PC-3 (cell line): ENCODE measurements around the gene GATAD2A. TPM values are rescaled to one million over a fixed set of nuclear protein-coding genes. Genes with fewer than 3 reads are reported as not detected.

Source experiments
- ATAC-seq: fragments of 200-7000 bp; cut with Tn5 transposase; 2 replicates; pipeline ENCODE4 v1.9.1; 2020; ENCODE audit warnings: mild to moderate bottlenecking, moderate library complexity
- BruUV-seq: library from RNA; stranded (reverse); fragments of 400-500 nt; replicated peaks from 2 replicates; lab custom pipeline; 2021; lab: Mats Ljungman, UMichigan
- CTCF ChIA-PET: fragments of 300-600 bp; sonication (Branson Sonifier 250); formaldehyde crosslinking; loops from one replicate; lab custom pipeline; 2022; ENCODE audit warnings: antibody characterized with exemption; lab: Charles Lee
- POLR2A ChIA-PET: fragments of 300-600 bp; sonication (Branson Sonifier 250); formaldehyde crosslinking; loops from one replicate; lab custom pipeline; 2022; ENCODE audit warnings: antibody characterized with exemption; ENCODE audit not compliant: unreplicated experiment; lab: Charles Lee
- DNase-seq: peaks from one replicate; pipeline ENCODE4 v3.0.0-alpha.2; 2015
- H2AFZ ChIP-seq: fragments of 300-600 bp; sonication (generic); 2 replicates; pipeline ENCODE4 v1.6.0; 2016; ENCODE audit warnings: antibody characterized with exemption, low read length
- H3F3A ChIP-seq: fragments of 300-600 bp; sonication (generic); one replicate; pipeline ENCODE4 v1.6.0; 2017; ENCODE audit warnings: antibody characterized with exemption, low read length, control low read depth, mild to moderate bottlenecking; ENCODE audit not compliant: unreplicated experiment
- H3K27ac ChIP-seq: fragments of 300-600 bp; sonication (generic); 2 replicates; pipeline ENCODE4 v1.5.1; 2016; ENCODE audit warnings: mild to moderate bottlenecking, low read length
- H3K27me3 ChIP-seq: fragments of 300-600 bp; sonication (generic); 2 replicates; pipeline ENCODE4 v1.6.1; 2016; ENCODE audit warnings: low read length, mixed read lengths
- H3K36me3 ChIP-seq: fragments of 300-600 bp; sonication (generic); 2 replicates; pipeline ENCODE4 v1.6.1; 2016; ENCODE audit warnings: low read depth, mixed run types, low read length, mixed read lengths
- H3K4me1 ChIP-seq: fragments of 300-600 bp; sonication (generic); 2 replicates; pipeline ENCODE4 v1.5.1; 2016; ENCODE audit warnings: low read length; ENCODE audit not compliant: insufficient read depth
- H3K4me2 ChIP-seq: fragments of 300-600 bp; sonication (generic); 2 replicates; pipeline ENCODE4 v1.6.0; 2016; ENCODE audit warnings: low read length
- H3K4me3 ChIP-seq: fragments of 300-600 bp; sonication (generic); 2 replicates; pipeline ENCODE4 v1.5.1; 2016; ENCODE audit warnings: mild to moderate bottlenecking, low read length, mixed read lengths
- H3K79me2 ChIP-seq: fragments of 300-600 bp; sonication (generic); 2 replicates; pipeline ENCODE4 v1.6.1; 2017; ENCODE audit warnings: low read length, mixed read lengths
- H3K9ac ChIP-seq: fragments of 300-600 bp; sonication (generic); 2 replicates; pipeline ENCODE4 v1.6.0; 2016; ENCODE audit warnings: mild to moderate bottlenecking, low read length
- H3K9me2 ChIP-seq: fragments of 300-600 bp; sonication (generic); replicated peaks from 2 replicates; pipeline ENCODE4 v1.6.1; 2016; ENCODE audit warnings: mixed run types, low read length, mixed read lengths
- H3K9me3 ChIP-seq: fragments of 300-600 bp; sonication (generic); 2 replicates; pipeline ENCODE4 v1.6.1; 2016; ENCODE audit warnings: low read length, mixed read lengths
- H4K20me1 ChIP-seq: fragments of 300-600 bp; sonication (generic); 2 replicates; pipeline ENCODE4 v1.6.1; 2016; ENCODE audit warnings: low read length, mixed read lengths
- EZH2 ChIP-seq: fragments of 300-600 bp; sonication (generic); IDR thresholded peaks from one replicate; pipeline ENCODE4 v1.6.1; 2017; ENCODE audit warnings: antibody characterized with exemption, mild to moderate bottlenecking, low read length; ENCODE audit not compliant: unreplicated experiment
- EZH2phosphoT487 ChIP-seq: fragments of 300-600 bp; sonication (generic); IDR thresholded peaks from 2 replicates; pipeline ENCODE4 v1.6.1; 2018; ENCODE audit warnings: mild to moderate bottlenecking, antibody characterized with exemption, low read length, borderline replicate concordance
- intact Hi-C: fragments of 100-400 bp; cut with micrococcal nuclease; formaldehyde crosslinking; loops from 2 replicates; pipeline ENCODE4 v1.9.0; 2023
- total RNA-seq: library from RNA; depleted of rRNA; stranded (reverse); fragments of >200 nt; gene quantifications from 2 replicates; pipeline ENCODE4 v1.2.3, GENCODE V29; 2014
- TF ChIP-seq, protein P1 (sequence below): fragments of 300-600 bp; sonication (generic); conservative IDR thresholded peaks from 2 replicates; pipeline ENCODE4 v1.5.1; 2017; ENCODE audit warnings: antibody characterized with exemption, low read depth, mild to moderate bottlenecking, low read length

GATAD2A gene
- total RNA-seq, 1 experiment from 2014 or later: 104 TPM

DNA sequence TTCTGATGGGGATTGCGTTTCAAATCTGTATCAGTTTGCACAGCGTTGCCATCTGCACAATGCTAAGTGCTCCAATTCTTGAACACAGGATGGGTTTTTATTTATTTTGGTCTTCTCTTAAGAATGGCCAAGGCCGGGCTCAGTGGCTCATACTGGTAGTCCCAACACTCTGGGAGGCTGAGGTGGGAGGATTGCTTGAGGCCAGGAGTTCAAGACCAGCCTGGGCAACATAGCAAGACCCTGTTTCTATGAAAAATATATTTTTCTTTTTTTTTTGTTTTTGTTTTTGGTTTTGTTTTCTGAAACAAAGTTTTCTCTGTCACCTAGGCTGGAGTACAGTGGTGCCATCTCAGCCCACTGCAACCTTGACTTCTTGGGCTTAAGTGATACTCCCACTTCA, 117.7 kb downstream of the GATAD2A start:
- peaks cover 66% of the 10 kb centered on the region for H3K79me2 ChIP-seq
- DNase-seq: no peak
- H3K9ac ChIP-seq: no peak overlapping the region
- no peak overlapping the region for H3K4me3 ChIP-seq
- POLR2A ChIA-PET: no interaction called here
- 0 out of 2 replicates have a peak, but pooled peaks cover 5% of the 10 kb centered on the region for H4K20me1 ChIP-seq
- CTCF ChIA-PET: no interaction called here
- no peaks in the 10 kb centered on the region for H3K9me3 ChIP-seq
- no peak overlapping the region for H2AFZ ChIP-seq
- no TSS peak for BruUV-seq
- no peak overlapping the region for H3K4me2 ChIP-seq
- H3K4me1 ChIP-seq: no peaks in the 10 kb centered on the region
- no peaks in the 10 kb centered on the region for H3K27me3 ChIP-seq
- H3K9me2 ChIP-seq: no peaks in the 10 kb centered on the region
- no peak for ATAC-seq
- no peak overlapping the region for H3K27ac ChIP-seq
- peaks cover 20% of the 10 kb centered on the region; the same call in 1 of the 2 replicates for H3K36me3 ChIP-seq
- H3F3A ChIP-seq: no peaks in the 10 kb centered on the region
- TF ChIP-seq EZH2 (no peak), EZH2phosphoT487 (no peak)
- TF ChIP-seq, protein P1, sequence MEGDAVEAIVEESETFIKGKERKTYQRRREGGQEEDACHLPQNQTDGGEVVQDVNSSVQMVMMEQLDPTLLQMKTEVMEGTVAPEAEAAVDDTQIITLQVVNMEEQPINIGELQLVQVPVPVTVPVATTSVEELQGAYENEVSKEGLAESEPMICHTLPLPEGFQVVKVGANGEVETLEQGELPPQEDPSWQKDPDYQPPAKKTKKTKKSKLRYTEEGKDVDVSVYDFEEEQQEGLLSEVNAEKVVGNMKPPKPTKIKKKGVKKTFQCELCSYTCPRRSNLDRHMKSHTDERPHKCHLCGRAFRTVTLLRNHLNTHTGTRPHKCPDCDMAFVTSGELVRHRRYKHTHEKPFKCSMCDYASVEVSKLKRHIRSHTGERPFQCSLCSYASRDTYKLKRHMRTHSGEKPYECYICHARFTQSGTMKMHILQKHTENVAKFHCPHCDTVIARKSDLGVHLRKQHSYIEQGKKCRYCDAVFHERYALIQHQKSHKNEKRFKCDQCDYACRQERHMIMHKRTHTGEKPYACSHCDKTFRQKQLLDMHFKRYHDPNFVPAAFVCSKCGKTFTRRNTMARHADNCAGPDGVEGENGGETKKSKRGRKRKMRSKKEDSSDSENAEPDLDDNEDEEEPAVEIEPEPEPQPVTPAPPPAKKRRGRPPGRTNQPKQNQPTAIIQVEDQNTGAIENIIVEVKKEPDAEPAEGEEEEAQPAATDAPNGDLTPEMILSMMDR: no peak
- intact Hi-C loops: no loop called here

DNA sequence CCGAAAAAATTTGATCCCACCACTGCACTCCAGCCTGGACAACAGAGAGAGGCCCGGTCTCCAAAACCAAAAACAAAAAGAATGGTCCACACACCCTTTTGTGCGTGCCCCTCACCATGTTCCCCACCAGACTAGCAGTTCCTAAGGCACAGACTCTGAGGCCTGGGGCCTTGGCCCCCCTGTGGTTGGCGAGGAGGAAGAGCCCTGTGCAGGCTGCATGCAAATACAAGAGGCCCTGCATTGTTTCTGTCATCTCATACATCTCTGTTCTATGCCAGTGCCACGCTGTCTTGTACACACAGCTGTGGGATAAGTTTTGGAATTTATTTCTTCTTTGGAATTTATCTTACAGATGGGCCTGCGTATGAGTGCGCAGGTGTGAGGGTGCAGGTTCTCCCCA, 118.6 kb downstream of the GATAD2A start:
- intact Hi-C loops: no loop called here
- Histone ChIP-seq H3K36me3 (peaks cover 20% of the 10 kb centered on the region; the same call in 1 of the 2 replicates), H3K9me3 (no peaks in the 10 kb centered on the region), H3F3A (no peaks in the 10 kb centered on the region), H3K4me2 (no peak overlapping the region), H2AFZ (no peak overlapping the region), H3K9ac (no peak overlapping the region), H3K4me1 (no peaks in the 10 kb centered on the region), H3K27me3 (no peaks in the 10 kb centered on the region), H3K4me3 (no peak overlapping the region), H3K9me2 (no peaks in the 10 kb centered on the region), H4K20me1 (0 out of 2 replicates have a peak, but pooled peaks cover 5% of the 10 kb centered on the region), H3K27ac (no peak overlapping the region), H3K79me2 (peaks cover 60% of the 10 kb centered on the region)
- TF ChIP-seq, protein P1: no peak
- TF ChIP-seq EZH2phosphoT487: no peak
- TF ChIP-seq EZH2: no peak
- POLR2A ChIA-PET: no interaction called here
- CTCF ChIA-PET: no interaction called here
- no peak for DNase-seq
- no peak for ATAC-seq
- no TSS peak for BruUV-seq

DNA sequence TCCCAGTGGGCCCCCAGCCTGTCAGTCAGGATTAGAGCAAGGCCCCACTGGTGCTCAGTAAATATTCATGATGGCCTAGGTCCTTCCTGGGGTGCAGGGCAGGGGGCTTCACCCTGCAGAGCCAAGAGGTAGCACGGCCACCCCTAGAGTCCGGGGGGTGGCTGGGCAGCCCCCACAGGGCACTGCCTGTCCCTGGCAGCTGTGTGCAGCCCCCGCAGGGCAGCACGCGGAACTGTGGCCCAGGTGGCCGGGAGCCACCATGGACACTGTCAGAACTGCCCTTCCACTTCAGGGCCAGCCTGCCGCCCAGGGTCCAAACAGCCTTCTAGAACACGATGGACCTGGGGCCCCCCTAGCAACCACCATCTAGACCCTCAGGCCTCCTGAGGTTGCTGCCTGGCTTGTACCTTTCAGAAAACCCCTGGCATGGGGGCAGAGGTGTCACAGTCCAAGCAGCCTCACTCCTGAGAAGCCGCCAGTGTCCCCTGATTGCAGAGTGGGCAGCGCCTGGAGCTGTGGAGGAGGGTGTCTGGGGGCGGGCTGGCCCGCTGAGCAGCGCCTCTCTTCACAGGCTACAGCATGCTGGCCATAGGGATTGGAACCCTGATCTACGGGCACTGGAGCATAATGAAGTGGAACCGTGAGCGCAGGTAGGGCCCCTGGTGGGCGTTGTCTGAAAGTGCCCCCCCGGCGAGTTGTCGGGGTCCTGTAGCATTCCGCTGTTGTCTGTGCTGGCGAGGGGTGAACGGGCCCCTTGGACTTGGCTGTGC, 120.3 kb downstream of the GATAD2A start:
- Histone ChIP-seq H3K79me2 (peaks cover 42% of the 10 kb centered on the region), H3K27ac (no peak overlapping the region), H2AFZ (no peak overlapping the region), H3K9me2 (no peaks in the 10 kb centered on the region), H3K9ac (no peak overlapping the region), H3K4me1 (no peaks in the 10 kb centered on the region), H4K20me1 (0 out of 2 replicates have a peak, but pooled peaks cover 5% of the 10 kb centered on the region), H3K27me3 (no peaks in the 10 kb centered on the region), H3F3A (no peaks in the 10 kb centered on the region), H3K36me3 (peaks cover 13% of the 10 kb centered on the region; the same call in 1 of the 2 replicates), H3K4me2 (no peak overlapping the region), H3K9me3 (no peaks in the 10 kb centered on the region), H3K4me3 (no peak overlapping the region)
- POLR2A ChIA-PET: no interaction called here
- ATAC-seq: no peak
- DNase-seq: no peak
- CTCF ChIA-PET: no interaction called here
- TF ChIP-seq EZH2: no peak
- no peak for TF ChIP-seq EZH2phosphoT487
- TF ChIP-seq, protein P1: no peak
- intact Hi-C loops: no loop called here
- no TSS peak for BruUV-seq
